DMS79 (cell line): ENCODE data around the gene ZNF605.
A peak's percentile ranks its signal among the peaks of the same experiment; 100 is the strongest.
"Not testable (repeated sequence)": the region's sequence is repeated elsewhere in the genome, so short reads cannot be mapped to it uniquely, and the experiment has no call there.

Source experiments
- DNase-seq: peaks from one replicate; lab custom pipeline; 2025; lab: John Stamatoyannopoulos, UW

ZNF605 gene

GRCh38 chr12:132956011-132956788 is at the start of gene ZNF605:
ZNF605 (minus strand) TSS chr12:132956306; CDS start chr12:132945635, 10,671 bp downstream.
- peak; percentile 80 for DNase-seq

- no peak for DNase-seq
Measured at GRCh38 chr12:132998741-132999140, 42.6 kb upstream of the ZNF605 start.

GRCh38 chr12:132986885-132987225 is 30.7 kb upstream of the ZNF605 start:
- DNase-seq, result no peak

GRCh38 chr12:132986001-132986884 is 30.1 kb upstream of the ZNF605 start, which contains the start of gene ZNF26:
ZNF26 (plus strand) TSS chr12:132986367; CDS start chr12:132986841, 474 bp downstream.
- peak; percentile 95 for DNase-seq

GRCh38 chr12:132976870-132977269 is 20.8 kb upstream of the ZNF605 start:
- not testable (repeated sequence) for DNase-seq

GRCh38 chr12:132972374-132972773 is 16.3 kb upstream of the ZNF605 start:
- DNase-seq, result no peak

- DNase-seq, result no peak
Measured at GRCh38 chr12:132967736-132968135, 11.6 kb upstream of the ZNF605 start.

- no peak for DNase-seq
Measured at GRCh38 chr12:132966676-132967415, 10.7 kb upstream of the ZNF605 start.

GRCh38 chr12:132965796-132966195 is 9.7 kb upstream of the ZNF605 start:
- no peak for DNase-seq

- DNase-seq, result not testable (repeated sequence)
Measured at GRCh38 chr12:132963947-132964346, 7.8 kb upstream of the ZNF605 start.

- DNase-seq, result not testable (repeated sequence)
Measured at GRCh38 chr12:132961790-132962189, 5.7 kb upstream of the ZNF605 start.

- DNase-seq, result peak; percentile 33
Measured at GRCh38 chr12:132955094-132956010, 754 bp downstream of the ZNF605 start.

- no peak for DNase-seq
Measured at GRCh38 chr12:132954471-132955048, 1.5 kb downstream of the ZNF605 start.

GRCh38 chr12:132953771-132954170 is 2.3 kb downstream of the ZNF605 start:
- DNase-seq, result no peak

- no peak for DNase-seq
Measured at GRCh38 chr12:132953163-132953425, 3.0 kb downstream of the ZNF605 start.

- no peak for DNase-seq
Measured at GRCh38 chr12:132952371-132953162, 3.5 kb downstream of the ZNF605 start.

GRCh38 chr12:132951649-132952048 is 4.5 kb downstream of the ZNF605 start:
- DNase-seq, result no peak

GRCh38 chr12:132950844-132951535 is 5.1 kb downstream of the ZNF605 start:
- no peak for DNase-seq
